ENCODE results near the gene FXYD6. TPM values are rescaled to one million over a fixed set of nuclear protein-coding genes. Genes with fewer than 3 reads are reported as not detected.
A peak's percentile ranks its signal among the peaks of the same experiment; 100 is the strongest.

Gene FXYD6
- total RNA-seq, 1 donor from 2014 or later, result 95.6 TPM

DNA sequence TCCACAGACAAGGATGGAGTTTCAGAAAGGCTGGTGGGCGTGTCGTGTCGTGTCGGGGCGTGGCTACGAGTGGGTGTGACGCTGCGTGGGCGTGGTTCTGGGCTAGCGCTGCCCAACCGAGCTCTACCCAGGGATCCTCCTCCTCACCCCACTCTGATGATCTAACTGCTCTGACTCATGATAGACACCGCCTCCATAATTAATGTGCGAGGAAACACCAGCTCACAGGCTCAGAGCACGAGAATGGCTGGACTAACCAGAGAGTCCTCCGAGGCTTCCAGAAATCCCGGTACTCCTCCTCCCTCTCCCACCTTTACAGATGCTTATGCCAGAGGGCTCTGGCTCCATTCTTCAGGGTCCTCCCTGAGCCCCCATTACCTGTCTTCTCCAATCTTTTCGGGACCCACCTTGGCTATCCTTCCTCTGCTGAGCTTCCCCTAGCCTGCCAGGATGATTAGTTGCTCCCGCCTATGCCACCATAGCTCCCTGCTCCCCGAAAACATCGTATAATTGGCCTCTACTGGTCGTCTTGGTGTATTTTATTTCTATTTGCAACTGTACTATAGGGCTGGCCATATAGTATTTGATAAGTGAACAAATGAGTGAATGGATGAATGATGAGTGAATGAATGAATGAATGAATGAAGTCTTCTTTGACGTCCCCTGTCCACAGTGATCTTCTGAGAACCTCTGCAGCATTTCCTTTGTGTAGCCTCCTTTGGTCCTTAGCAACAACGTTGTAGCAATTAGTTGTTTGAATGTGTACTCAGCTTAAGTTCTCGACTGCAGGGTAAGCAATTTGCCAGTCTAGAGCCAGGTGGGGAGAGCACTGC, 31.0 kb upstream of the FXYD6 start:
- Histone ChIP-seq H3K79me2 (ENCODE audit: low read depth) (no peaks in the 10 kb centered on the region), H3K27me3 (no peaks in the 10 kb centered on the region), H3K4me1 (no peaks in the 10 kb centered on the region), H3K27ac (no peak overlapping the region), H3K4me3 (no peak overlapping the region), H3K36me3 (no peaks in the 10 kb centered on the region), H3K9ac (no peak overlapping the region), H3K9me3 (ENCODE audit: low read depth) (no peaks in the 10 kb centered on the region), H4K20me1 (ENCODE audit: low read depth) (no peaks in the 10 kb centered on the region), H3K4me2 (peak overlapping the region; percentile 57), H3F3A (ENCODE audit: low read depth) (no peaks in the 10 kb centered on the region), H2AFZ (replicated peaks) (no peak overlapping the region)
- no peaks in the 10 kb centered on the region for H3K36me3 Mint-ChIP-seq
- no peak overlapping the region for H3K4me3 Mint-ChIP-seq
- H3K27ac Mint-ChIP-seq, result peak overlapping the region; percentile 12
- H3K9me3 Mint-ChIP-seq, result no peaks in the 10 kb centered on the region
- H3K4me1 Mint-ChIP-seq, result peaks cover 22% of the 10 kb centered on the region
- peaks cover 7% of the 10 kb centered on the region for H3K27me3 Mint-ChIP-seq (ENCODE audit: insufficient read depth, low read depth)
- DNase-seq (ENCODE audit: low spot score), result peak; percentile 70
- TF ChIP-seq EZH2phosphoT487 (IDR thresholded peaks at IDR 0.05) (no peak), EZH2 (IDR thresholded peaks at IDR 0.05) (no peak)
- TF ChIP-seq, protein P1, sequence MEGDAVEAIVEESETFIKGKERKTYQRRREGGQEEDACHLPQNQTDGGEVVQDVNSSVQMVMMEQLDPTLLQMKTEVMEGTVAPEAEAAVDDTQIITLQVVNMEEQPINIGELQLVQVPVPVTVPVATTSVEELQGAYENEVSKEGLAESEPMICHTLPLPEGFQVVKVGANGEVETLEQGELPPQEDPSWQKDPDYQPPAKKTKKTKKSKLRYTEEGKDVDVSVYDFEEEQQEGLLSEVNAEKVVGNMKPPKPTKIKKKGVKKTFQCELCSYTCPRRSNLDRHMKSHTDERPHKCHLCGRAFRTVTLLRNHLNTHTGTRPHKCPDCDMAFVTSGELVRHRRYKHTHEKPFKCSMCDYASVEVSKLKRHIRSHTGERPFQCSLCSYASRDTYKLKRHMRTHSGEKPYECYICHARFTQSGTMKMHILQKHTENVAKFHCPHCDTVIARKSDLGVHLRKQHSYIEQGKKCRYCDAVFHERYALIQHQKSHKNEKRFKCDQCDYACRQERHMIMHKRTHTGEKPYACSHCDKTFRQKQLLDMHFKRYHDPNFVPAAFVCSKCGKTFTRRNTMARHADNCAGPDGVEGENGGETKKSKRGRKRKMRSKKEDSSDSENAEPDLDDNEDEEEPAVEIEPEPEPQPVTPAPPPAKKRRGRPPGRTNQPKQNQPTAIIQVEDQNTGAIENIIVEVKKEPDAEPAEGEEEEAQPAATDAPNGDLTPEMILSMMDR (IDR thresholded peaks at IDR 0.05), result no peak

DNA sequence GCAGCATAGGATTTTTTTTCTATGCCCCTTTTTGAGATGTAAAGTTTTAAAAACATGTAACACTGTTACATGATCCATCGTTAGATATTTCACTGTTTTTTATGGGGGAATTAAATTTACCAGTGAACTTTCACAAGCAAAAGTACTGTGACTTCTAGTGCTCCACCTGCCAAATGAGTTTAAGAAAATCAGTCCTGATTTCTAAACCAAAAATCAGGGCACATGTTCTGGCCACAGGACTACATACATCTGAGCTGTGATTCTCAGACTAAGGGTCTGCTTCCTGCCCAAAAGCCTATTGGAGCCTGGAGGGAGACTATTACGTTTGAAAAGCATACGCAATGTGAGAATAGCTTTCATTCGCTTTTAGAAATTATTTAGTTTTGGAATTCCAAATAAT, 30.3 kb upstream of the FXYD6 start:
- no peak for DNase-seq (ENCODE audit: low spot score)
- Histone ChIP-seq H3K27ac (no peak overlapping the region), H3K4me3 (no peak overlapping the region), H3K27me3 (no peaks in the 10 kb centered on the region), H3K4me1 (no peaks in the 10 kb centered on the region), H3F3A (ENCODE audit: low read depth) (no peaks in the 10 kb centered on the region), H3K4me2 (peak overlapping the region; percentile 57), H3K79me2 (ENCODE audit: low read depth) (no peaks in the 10 kb centered on the region), H3K9ac (no peak overlapping the region), H2AFZ (replicated peaks) (no peak overlapping the region), H3K9me3 (ENCODE audit: low read depth) (no peaks in the 10 kb centered on the region), H4K20me1 (ENCODE audit: low read depth) (no peaks in the 10 kb centered on the region), H3K36me3 (no peaks in the 10 kb centered on the region)
- Mint-ChIP-seq H3K4me1 (peaks cover 22% of the 10 kb centered on the region), H3K36me3 (no peaks in the 10 kb centered on the region), H3K27me3 (ENCODE audit: insufficient read depth, low read depth) (peaks cover 7% of the 10 kb centered on the region), H3K9me3 (no peaks in the 10 kb centered on the region), H3K27ac (no peak overlapping the region), H3K4me3 (no peak overlapping the region)
- no peak for TF ChIP-seq EZH2 (IDR thresholded peaks at IDR 0.05)
- TF ChIP-seq, protein P1 (IDR thresholded peaks at IDR 0.05), result no peak

DNA sequence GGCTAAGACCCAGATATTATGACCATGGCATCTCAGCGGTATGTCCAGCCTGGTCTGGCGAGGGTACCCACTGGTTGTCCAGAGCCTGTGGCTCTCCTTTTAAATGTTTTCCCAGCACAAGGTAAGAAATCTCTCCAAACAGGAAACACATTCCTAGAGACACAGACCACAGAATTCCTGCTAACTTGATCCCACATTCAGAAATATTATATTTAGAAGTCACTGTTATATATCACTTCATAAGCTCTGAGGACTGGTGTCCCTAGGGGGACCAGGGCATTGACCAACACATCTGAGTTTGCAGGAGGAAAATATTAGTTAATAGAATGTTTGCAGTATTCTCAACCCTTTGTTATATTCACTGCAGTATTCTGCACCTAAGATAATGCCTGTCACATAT, 29.7 kb upstream of the FXYD6 start:
- Mint-ChIP-seq H3K4me3 (no peak overlapping the region), H3K9me3 (no peaks in the 10 kb centered on the region), H3K27me3 (ENCODE audit: insufficient read depth, low read depth) (peaks cover 7% of the 10 kb centered on the region), H3K36me3 (no peaks in the 10 kb centered on the region), H3K27ac (peak overlapping the region; percentile 25), H3K4me1 (peaks cover 22% of the 10 kb centered on the region)
- TF ChIP-seq EZH2 (IDR thresholded peaks at IDR 0.05) (no peak), EZH2phosphoT487 (IDR thresholded peaks at IDR 0.05) (no peak)
- TF ChIP-seq, protein P1 (IDR thresholded peaks at IDR 0.05), result no peak
- Histone ChIP-seq H3K9me3 (ENCODE audit: low read depth) (no peaks in the 10 kb centered on the region), H3K4me1 (no peaks in the 10 kb centered on the region), H4K20me1 (ENCODE audit: low read depth) (no peaks in the 10 kb centered on the region), H3F3A (ENCODE audit: low read depth) (no peaks in the 10 kb centered on the region), H2AFZ (replicated peaks) (no peak overlapping the region), H3K9ac (no peak overlapping the region), H3K36me3 (no peaks in the 10 kb centered on the region), H3K4me2 (no peak overlapping the region), H3K79me2 (ENCODE audit: low read depth) (no peaks in the 10 kb centered on the region), H3K27me3 (no peaks in the 10 kb centered on the region), H3K4me3 (no peak overlapping the region), H3K27ac (no peak overlapping the region)
- no peak for DNase-seq (ENCODE audit: low spot score)

All from neural progenitor cell (in vitro differentiated cells).